ENCODE measurements around the gene SMIM9. TPM values are rescaled to one million over a fixed set of nuclear protein-coding genes. Genes with fewer than 3 reads are reported as not detected.

The SMIM9 gene
- polyA plus RNA-seq, 1 experiment = not detected

DNA sequence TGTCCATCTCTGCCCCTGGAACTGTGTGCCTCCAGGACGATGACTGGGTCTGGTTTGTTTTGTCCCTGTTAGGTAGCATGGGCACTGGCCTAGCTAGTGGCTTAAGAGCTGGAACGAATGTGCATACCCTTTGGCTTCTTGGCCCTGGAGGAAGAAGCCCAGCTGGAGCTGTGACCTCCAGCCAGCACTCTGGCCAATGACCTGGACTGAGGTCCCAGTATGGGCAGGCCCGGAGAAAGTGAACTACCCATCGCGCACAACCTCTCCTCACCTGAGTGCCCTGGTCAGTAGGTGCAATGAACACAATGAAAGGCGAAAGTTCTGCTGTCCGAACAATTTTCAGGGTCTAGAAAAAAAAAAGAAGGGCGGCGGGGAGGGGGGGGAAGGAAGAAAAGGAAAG is 53.5 kb downstream of the SMIM9 start:
- Histone ChIP-seq H3K27ac (ENCODE audit: low read depth, low read length) (no peak overlapping the region), H3K27me3 (ENCODE audit: control insufficient read depth, insufficient read depth, low read length) (no peaks in the 10 kb centered on the region), H3K9me3 (ENCODE audit: control insufficient read depth, insufficient read depth, low read length) (no peaks in the 10 kb centered on the region), H3K4me3 (ENCODE audit: low read depth, low read length) (no peak overlapping the region)
- ChIA-PET POLR2A (no interaction called here), CTCF (interaction anchor here (0.6 kb wide), 1 partner anchor 17 kb away, joined by 5 read pairs; no protein-coding TSS in a partner anchor)
- no peak for DNase-seq (ENCODE audit: low read depth, low spot score)
- TF ChIP-seq, protein P1, sequence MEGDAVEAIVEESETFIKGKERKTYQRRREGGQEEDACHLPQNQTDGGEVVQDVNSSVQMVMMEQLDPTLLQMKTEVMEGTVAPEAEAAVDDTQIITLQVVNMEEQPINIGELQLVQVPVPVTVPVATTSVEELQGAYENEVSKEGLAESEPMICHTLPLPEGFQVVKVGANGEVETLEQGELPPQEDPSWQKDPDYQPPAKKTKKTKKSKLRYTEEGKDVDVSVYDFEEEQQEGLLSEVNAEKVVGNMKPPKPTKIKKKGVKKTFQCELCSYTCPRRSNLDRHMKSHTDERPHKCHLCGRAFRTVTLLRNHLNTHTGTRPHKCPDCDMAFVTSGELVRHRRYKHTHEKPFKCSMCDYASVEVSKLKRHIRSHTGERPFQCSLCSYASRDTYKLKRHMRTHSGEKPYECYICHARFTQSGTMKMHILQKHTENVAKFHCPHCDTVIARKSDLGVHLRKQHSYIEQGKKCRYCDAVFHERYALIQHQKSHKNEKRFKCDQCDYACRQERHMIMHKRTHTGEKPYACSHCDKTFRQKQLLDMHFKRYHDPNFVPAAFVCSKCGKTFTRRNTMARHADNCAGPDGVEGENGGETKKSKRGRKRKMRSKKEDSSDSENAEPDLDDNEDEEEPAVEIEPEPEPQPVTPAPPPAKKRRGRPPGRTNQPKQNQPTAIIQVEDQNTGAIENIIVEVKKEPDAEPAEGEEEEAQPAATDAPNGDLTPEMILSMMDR (IDR thresholded peaks at IDR 0.05; ENCODE audit: low read depth, low read length) = no peak

DNA sequence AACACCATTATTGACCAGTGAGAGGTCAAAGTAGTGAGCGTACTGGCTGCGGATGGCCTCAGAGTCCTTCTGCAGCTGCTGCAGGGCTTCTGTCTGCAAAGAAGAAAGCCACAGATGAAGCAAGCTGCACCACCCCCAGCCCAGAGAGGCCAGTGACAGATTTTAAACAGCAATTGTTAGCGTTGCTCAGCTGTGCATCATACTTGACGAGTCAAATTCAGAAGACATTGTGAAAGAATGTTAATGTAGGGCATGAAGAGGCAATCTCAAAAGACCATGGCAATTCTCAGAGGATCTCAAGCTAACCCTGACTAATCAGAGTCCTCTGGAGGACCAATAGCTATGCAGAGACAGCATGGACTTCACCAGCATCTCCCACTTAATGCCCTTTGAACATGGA is 55.2 kb downstream of the SMIM9 start:
- H3K27ac ChIP-seq (ENCODE audit: low read depth, low read length) = peak overlapping the region; percentile 57
- H3K27me3 ChIP-seq (ENCODE audit: control insufficient read depth, insufficient read depth, low read length) = no peaks in the 10 kb centered on the region
- no peaks in the 10 kb centered on the region for H3K9me3 ChIP-seq (ENCODE audit: control insufficient read depth, insufficient read depth, low read length)
- CTCF ChIA-PET = no interaction called here
- TF ChIP-seq, protein P1 (IDR thresholded peaks at IDR 0.05; ENCODE audit: low read depth, low read length) = no peak
- DNase-seq (ENCODE audit: low read depth, low spot score) = peak; percentile 23
- H3K4me3 ChIP-seq (ENCODE audit: low read depth, low read length) = no peak overlapping the region
- POLR2A ChIA-PET = interaction anchor here (1.0 to 1.7 kb wide), 2 partner anchors 17 to 26 kb away, joined by 3 to 7 read pairs; partner anchors contain the start of gene MPP1

DNA sequence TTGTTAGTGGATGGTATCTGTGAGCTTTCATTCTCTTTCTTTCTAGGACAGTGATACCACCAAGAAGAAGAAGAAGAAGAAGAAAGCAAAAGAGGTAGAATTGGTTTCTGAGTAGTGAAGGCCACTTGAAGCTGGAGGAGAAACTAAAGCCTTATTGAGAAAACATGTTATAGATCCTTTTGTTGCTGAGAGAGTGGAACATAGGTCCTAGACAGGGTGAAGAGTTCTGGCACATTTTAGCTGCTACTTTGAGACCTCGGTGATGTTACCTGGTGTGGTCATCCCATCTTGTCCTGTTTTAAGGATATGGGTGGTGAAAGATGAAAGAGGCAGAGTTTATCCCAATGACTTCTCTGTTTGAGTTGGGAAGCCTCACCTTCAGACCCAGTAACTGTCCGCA is 57.7 kb downstream of the SMIM9 start:
- CTCF ChIA-PET = no interaction called here
- TF ChIP-seq, protein P1 (IDR thresholded peaks at IDR 0.05; ENCODE audit: low read depth, low read length) = no peak
- Histone ChIP-seq H3K27ac (ENCODE audit: low read depth, low read length) (no peak overlapping the region), H3K27me3 (ENCODE audit: control insufficient read depth, insufficient read depth, low read length) (no peaks in the 10 kb centered on the region), H3K4me3 (ENCODE audit: low read depth, low read length) (no peak overlapping the region), H3K9me3 (ENCODE audit: control insufficient read depth, insufficient read depth, low read length) (no peaks in the 10 kb centered on the region)
- POLR2A ChIA-PET = interaction anchor here (0.9 kb wide), 1 partner anchor 15 kb away, joined by 3 read pairs; no protein-coding TSS in a partner anchor
- DNase-seq (ENCODE audit: low read depth, low spot score) = no peak

DNA sequence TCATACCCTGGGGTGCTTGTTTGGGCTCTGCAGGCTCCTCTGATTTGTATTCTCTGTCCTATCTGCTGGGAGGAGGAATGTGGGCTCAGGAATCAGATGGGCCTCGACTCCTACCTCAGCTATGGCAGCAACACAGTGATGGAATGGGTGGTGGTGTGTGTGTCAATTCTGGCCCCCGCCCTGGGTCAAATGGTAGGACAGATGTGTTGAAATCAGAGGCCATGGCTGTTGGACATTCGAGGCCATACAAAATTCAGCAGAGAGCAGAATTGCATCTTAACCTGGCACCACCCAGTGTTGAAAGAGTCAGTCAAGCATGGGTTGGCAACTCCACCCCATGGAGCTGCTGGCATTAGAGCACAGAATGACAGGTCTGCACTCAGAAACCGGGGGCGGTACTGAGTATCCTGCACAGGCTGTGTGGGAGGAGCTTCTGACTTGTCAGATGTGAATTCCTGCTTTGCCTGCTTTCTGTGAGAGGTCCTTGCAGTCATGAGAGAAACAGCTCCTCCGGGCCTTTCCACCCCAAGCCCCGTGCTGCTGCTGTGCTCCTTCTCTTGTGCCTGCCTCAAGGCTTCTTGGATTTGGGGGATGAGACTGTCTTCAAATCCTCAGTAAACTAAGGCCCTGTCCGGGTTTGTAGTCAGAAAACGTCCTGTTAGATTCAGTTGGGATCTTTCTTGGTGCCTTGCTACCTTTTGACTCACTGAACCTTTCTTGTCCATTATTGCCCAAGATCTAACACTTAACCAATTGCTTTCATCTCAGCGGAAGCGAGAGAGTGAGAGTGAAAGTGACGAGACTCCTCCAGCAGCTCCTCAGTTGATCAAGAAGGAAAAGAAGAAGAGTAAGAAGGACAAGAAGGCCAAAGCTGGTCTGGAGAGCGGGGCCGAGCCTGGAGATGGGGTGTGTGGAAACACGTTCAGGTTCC is 58.8 kb downstream of the SMIM9 start:
- TF ChIP-seq, protein P1 (IDR thresholded peaks at IDR 0.05; ENCODE audit: low read depth, low read length) = no peak
- Histone ChIP-seq H3K27ac (ENCODE audit: low read depth, low read length) (no peak overlapping the region), H3K4me3 (ENCODE audit: low read depth, low read length) (no peak overlapping the region), H3K9me3 (ENCODE audit: control insufficient read depth, insufficient read depth, low read length) (no peaks in the 10 kb centered on the region), H3K27me3 (ENCODE audit: control insufficient read depth, insufficient read depth, low read length) (no peaks in the 10 kb centered on the region)
- POLR2A ChIA-PET = interaction anchor here (0.9 kb wide), 2 partner anchors 12 to 13 kb away, joined by 3 read pairs; no protein-coding TSS in a partner anchor
- DNase-seq (ENCODE audit: low read depth, low spot score) = no peak
- CTCF ChIA-PET = no interaction called here

DNA sequence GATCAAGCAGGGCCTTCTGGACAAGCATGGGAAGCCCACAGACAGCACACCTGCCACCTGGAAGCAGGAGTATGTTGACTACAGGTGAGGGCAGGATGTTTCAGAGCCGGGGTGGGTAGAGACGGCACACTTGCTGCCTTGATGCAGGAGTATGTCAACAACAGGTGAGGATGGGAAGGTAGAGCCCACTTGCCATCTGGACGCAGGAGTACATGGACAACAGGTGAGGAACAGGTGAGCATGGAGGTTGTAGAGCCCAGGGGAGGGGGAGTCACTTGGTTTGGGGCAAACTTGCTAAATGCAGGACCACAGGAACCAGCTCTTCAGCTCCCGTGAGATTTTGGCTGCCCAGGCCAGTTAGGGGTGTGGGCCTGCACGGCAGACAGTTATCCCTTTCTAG is 59.8 kb downstream of the SMIM9 start:
- DNase-seq (ENCODE audit: low read depth, low spot score) = no peak
- POLR2A ChIA-PET = no interaction called here
- H3K27ac ChIP-seq (ENCODE audit: low read depth, low read length) = no peak overlapping the region
- CTCF ChIA-PET = no interaction called here
- no peaks in the 10 kb centered on the region for H3K27me3 ChIP-seq (ENCODE audit: control insufficient read depth, insufficient read depth, low read length)
- TF ChIP-seq, protein P1 (IDR thresholded peaks at IDR 0.05; ENCODE audit: low read depth, low read length) = no peak
- no peak overlapping the region for H3K4me3 ChIP-seq (ENCODE audit: low read depth, low read length)
- H3K9me3 ChIP-seq (ENCODE audit: control insufficient read depth, insufficient read depth, low read length) = no peaks in the 10 kb centered on the region
